ENCODE data around the gene LASP1.

The LASP1 gene

GRCh38 chr17:38864636-38865398, 5.0 kb upstream of the LASP1 start:
- TF ChIP-seq CTCF (IDR thresholded peaks at IDR 0.05; ENCODE audit: insufficient read depth, low read depth, low read length, missing control alignments), result no peak
- no peak overlapping the region for H3K4me3 ChIP-seq (ENCODE audit: low read depth, low read length)
- no peak for DNase-seq (ENCODE audit: low read depth)

GRCh38 chr17:38867179-38867967, 2.5 kb upstream of the LASP1 start:
- peak; percentile 84 for DNase-seq (ENCODE audit: low read depth)
- H3K4me3 ChIP-seq (ENCODE audit: low read depth, low read length), result peak overlapping the region; percentile 84
- TF ChIP-seq CTCF (IDR thresholded peaks at IDR 0.05; ENCODE audit: insufficient read depth, low read depth, low read length, missing control alignments), result no peak

GRCh38 chr17:38867968-38868816, 1.7 kb upstream of the LASP1 start:
- DNase-seq (ENCODE audit: low read depth), result peak; percentile 84
- no peak for TF ChIP-seq CTCF (IDR thresholded peaks at IDR 0.05; ENCODE audit: insufficient read depth, low read depth, low read length, missing control alignments)
- H3K4me3 ChIP-seq (ENCODE audit: low read depth, low read length), result peak overlapping the region; percentile 84

- peak; percentile 26 for TF ChIP-seq CTCF (IDR thresholded peaks at IDR 0.05; ENCODE audit: insufficient read depth, low read depth, low read length, missing control alignments)
- peak; percentile 93 for DNase-seq (ENCODE audit: low read depth)
These were observed 887 bp upstream of the LASP1 start for GRCh38 chr17:38868817-38869525.

GRCh38 chr17:38870259-38871165, 654 bp downstream of the LASP1 start:
- DNase-seq (ENCODE audit: low read depth), result peak; percentile 81

More at GRCh38 chr17:38868817-38869525, 887 bp upstream of the LASP1 start:
- H3K4me3 ChIP-seq (ENCODE audit: low read depth, low read length), result peak overlapping the region; percentile 84

More at GRCh38 chr17:38870259-38871165, 654 bp downstream of the LASP1 start:
- no peak for TF ChIP-seq CTCF (IDR thresholded peaks at IDR 0.05; ENCODE audit: insufficient read depth, low read depth, low read length, missing control alignments)
- H3K4me3 ChIP-seq (ENCODE audit: low read depth, low read length), result peak overlapping the region; percentile 84
